Left ventricle myocardium inferior (tissue), 1 donor: Measurements from ENCODE around the gene MOV10. TPM values are rescaled to one million over a fixed set of nuclear protein-coding genes. Genes with fewer than 3 reads are reported as not detected.

Experiments used
- DNase-seq: peaks from one replicate; pipeline ENCODE4 v3.0.0-alpha.2; 2020
- H3K27ac ChIP-seq: fragments of 200-600 bp; replicated peaks from 2 replicates; pipeline ENCODE4 v1.8.0; 2021
- H3K27me3 ChIP-seq: fragments of 200-600 bp; 2 replicates; pipeline ENCODE4 v1.8.0; 2021; ENCODE audit warnings: low read depth
- H3K36me3 ChIP-seq: fragments of 200-600 bp; 2 replicates; pipeline ENCODE4 v1.8.0; 2021
- H3K4me1 ChIP-seq: fragments of 200-600 bp; 2 replicates; pipeline ENCODE4 v1.8.0; 2021
- H3K4me3 ChIP-seq: fragments of 200-600 bp; 2 replicates; pipeline ENCODE4 v1.8.0; 2021; ENCODE audit warnings: mild to moderate bottlenecking, moderate library complexity
- H3K9me3 ChIP-seq: fragments of 200-600 bp; replicated peaks from 2 replicates; pipeline ENCODE4 v1.8.0; 2021
- CTCF ChIP-seq: fragments of 200-600 bp; IDR thresholded peaks from 2 replicates; pipeline ENCODE4 v1.8.0; 2021; ENCODE audit warnings: antibody characterized with exemption, mild to moderate bottlenecking, borderline replicate concordance
- intact Hi-C: fragments of 100-400 bp; cut with micrococcal nuclease; formaldehyde crosslinking; loops from one replicate; pipeline ENCODE4 v1.11.0; 2022
- total RNA-seq: library from RNA; stranded (reverse); fragmentation: NEBNext Ultra II Directional; extraction: Animal tissue kit (Norgen Biotek cat#: 25700); gene quantifications from one replicate; pipeline ENCODE4 v1.2.1, GENCODE V29; 2021
- donor health status: DM: no; HTN: yes; CAD: no; lungs with severe emphysema.

MOV10 gene
- total RNA-seq, 1 donor from 2014 or later, result 12.7 TPM

- Histone ChIP-seq H3K9me3 (no peaks in the 10 kb centered on the region), H3K27ac (no peak overlapping the region), H3K4me1 (no peaks in the 10 kb centered on the region), H3K27me3 (peaks cover 27% of the 10 kb centered on the region), H3K36me3 (no peaks in the 10 kb centered on the region), H3K4me3 (no peak overlapping the region)
- DNase-seq, result no peak
- intact Hi-C loops, result loop anchor here (10.0 kb wide), 1 partner anchor 313 kb away; no protein-coding TSS in a partner anchor
- no peak for TF ChIP-seq CTCF
Measured at GRCh38 chr1:112731451-112731850, 57.0 kb downstream of the MOV10 start.

- TF ChIP-seq CTCF, result no peak
- intact Hi-C loops, result loop anchor here (10.0 kb wide), 1 partner anchor 309 kb away; no protein-coding TSS in a partner anchor
- no peaks in the 10 kb centered on the region for H3K4me1 ChIP-seq
- H3K27me3 ChIP-seq, result peaks cover 62% of the 10 kb centered on the region
- no peaks in the 10 kb centered on the region for H3K9me3 ChIP-seq
- H3K4me3 ChIP-seq, result no peak overlapping the region
- no peaks in the 10 kb centered on the region for H3K36me3 ChIP-seq
- H3K27ac ChIP-seq, result no peak overlapping the region
- no peak for DNase-seq
Measured at GRCh38 chr1:112735752-112736151, 61.3 kb downstream of the MOV10 start.

GRCh38 chr1:112737573-112737972 lies 63.1 kb downstream of the MOV10 start:
- H3K27me3 ChIP-seq, result peaks cover 78% of the 10 kb centered on the region
- no peaks in the 10 kb centered on the region for H3K4me1 ChIP-seq
- no peak for TF ChIP-seq CTCF
- no peak overlapping the region for H3K27ac ChIP-seq
- intact Hi-C loops, result loop anchor here (10.0 kb wide), 1 partner anchor 307 kb away; no protein-coding TSS in a partner anchor
- no peak for DNase-seq
- no peak overlapping the region for H3K4me3 ChIP-seq
- no peaks in the 10 kb centered on the region for H3K36me3 ChIP-seq
- H3K9me3 ChIP-seq, result no peaks in the 10 kb centered on the region

- no peak for DNase-seq
- intact Hi-C loops, result no loop called here
- peaks cover 90% of the 10 kb centered on the region for H3K27me3 ChIP-seq
Measured at GRCh38 chr1:112743174-112744008, 68.9 kb downstream of the MOV10 start.

GRCh38 chr1:112744009-112744578 lies 69.6 kb downstream of the MOV10 start:
- intact Hi-C loops, result no loop called here
- H3K4me3 ChIP-seq, result peak overlapping the region; percentile 49
- no peak for DNase-seq

More at GRCh38 chr1:112743174-112744008, 68.9 kb downstream of the MOV10 start:
- Histone ChIP-seq H3K36me3 (no peaks in the 10 kb centered on the region), H3K9me3 (no peaks in the 10 kb centered on the region), H3K27ac (no peak overlapping the region), H3K4me3 (peak overlapping the region; percentile 49), H3K4me1 (peaks cover 12% of the 10 kb centered on the region)
- TF ChIP-seq CTCF, result no peak

More at GRCh38 chr1:112744009-112744578, 69.6 kb downstream of the MOV10 start:
- no peaks in the 10 kb centered on the region for H3K9me3 ChIP-seq
- peaks cover 85% of the 10 kb centered on the region for H3K27me3 ChIP-seq
- TF ChIP-seq CTCF, result peak; percentile 41
- peaks cover 12% of the 10 kb centered on the region for H3K4me1 ChIP-seq
- H3K27ac ChIP-seq, result no peak overlapping the region
- no peaks in the 10 kb centered on the region for H3K36me3 ChIP-seq
